NCI-H774 (cell line): ENCODE data around the gene HIVEP3.

Experiments
- DNase-seq: peaks from one replicate; lab custom pipeline; 2025; lab: John Stamatoyannopoulos, UW

HIVEP3 gene

GRCh38 chr1:41582351-41582750, 336.4 kb downstream of the HIVEP3 start:
- no peak for DNase-seq

GRCh38 chr1:41582004-41582325, 336.8 kb downstream of the HIVEP3 start:
- DNase-seq: no peak

- DNase-seq: no peak
These were observed 337.3 kb downstream of the HIVEP3 start for GRCh38 chr1:41581216-41582003.

GRCh38 chr1:41580520-41581172, 338.1 kb downstream of the HIVEP3 start:
- DNase-seq: no peak

- DNase-seq: no peak
These were observed 338.7 kb downstream of the HIVEP3 start for GRCh38 chr1:41580021-41580420.

GRCh38 chr1:41578712-41579335, 339.9 kb downstream of the HIVEP3 start:
- no peak for DNase-seq

GRCh38 chr1:41576620-41577019, 342.1 kb downstream of the HIVEP3 start:
- no peak for DNase-seq

GRCh38 chr1:41576206-41576605, 342.5 kb downstream of the HIVEP3 start:
- DNase-seq: no peak

- DNase-seq: no peak
These were observed 343.9 kb downstream of the HIVEP3 start for GRCh38 chr1:41574842-41575241.

GRCh38 chr1:41573785-41574713, 344.7 kb downstream of the HIVEP3 start:
- DNase-seq: peak; percentile 82

- DNase-seq: no peak
These were observed 345.5 kb downstream of the HIVEP3 start for GRCh38 chr1:41573194-41573593.

GRCh38 chr1:41572224-41572623, 346.5 kb downstream of the HIVEP3 start:
- no peak for DNase-seq

GRCh38 chr1:41571041-41571440, 347.7 kb downstream of the HIVEP3 start:
- DNase-seq: no peak

- DNase-seq: no peak
These were observed 350.5 kb downstream of the HIVEP3 start for GRCh38 chr1:41568204-41568603.

GRCh38 chr1:41566969-41567368, 351.8 kb downstream of the HIVEP3 start:
- no peak for DNase-seq

- DNase-seq: no peak
These were observed 352.3 kb downstream of the HIVEP3 start for GRCh38 chr1:41566274-41566885.

- no peak for DNase-seq
These were observed 353.8 kb downstream of the HIVEP3 start for GRCh38 chr1:41564741-41565475.

- DNase-seq: no peak
These were observed 356.4 kb downstream of the HIVEP3 start for GRCh38 chr1:41562328-41562727.

- no peak for DNase-seq
These were observed 357.8 kb downstream of the HIVEP3 start for GRCh38 chr1:41560931-41561330.

GRCh38 chr1:41560496-41560895, 358.2 kb downstream of the HIVEP3 start:
- DNase-seq: no peak

GRCh38 chr1:41559331-41559730, 359.4 kb downstream of the HIVEP3 start:
- no peak for DNase-seq
